A673 (cell line): ENCODE results near the gene AGMO.

Experiments used
- CTCF ChIP-seq: fragments of 300-800, 200-600 bp; sonication (generic); conservative IDR thresholded peaks from 2 replicates; pipeline ENCODE4 v1.5.1; 2017; ENCODE audit warnings: low read depth, mild to moderate bottlenecking, antibody characterized with exemption, low read length, moderate library complexity, mixed read lengths
- EZH2 ChIP-seq: fragments of 200-600 bp; sonication (generic); IDR thresholded peaks from 2 replicates; pipeline ENCODE4 v1.6.1; 2017; ENCODE audit warnings: borderline replicate concordance, low read depth, mild to moderate bottlenecking, mixed read lengths, antibody characterized with exemption, low read length; ENCODE audit not compliant: poor library complexity, severe bottlenecking

GRCh38 chr7:15219758-15220157, 342.1 kb downstream of the AGMO start:
- TF ChIP-seq CTCF = no peak
- TF ChIP-seq EZH2 = no peak
